Measurements from ENCODE around the gene MYO15B.
A peak's percentile ranks its signal among the peaks of the same experiment; 100 is the strongest.
"Not testable (repeated sequence)": the region's sequence is repeated elsewhere in the genome, so short reads cannot be mapped to it uniquely, and the experiment has no call there.

The MYO15B gene

GRCh38 chr17:75590849-75591721, 3.5 kb downstream of the MYO15B start:
- ATAC-seq (ENCODE audit: low read depth): no peak
- no peaks in the 10 kb centered on the region for H3K36me3 ChIP-seq (ENCODE audit: low read depth)
- H3K4me1 ChIP-seq (ENCODE audit: insufficient read depth, poor library complexity, severe bottlenecking): no peaks in the 10 kb centered on the region
- H3K27me3 ChIP-seq (ENCODE audit: insufficient read depth, poor library complexity, severe bottlenecking): no peaks in the 10 kb centered on the region
- H3K4me3 ChIP-seq (ENCODE audit: severe bottlenecking): no peak overlapping the region
- TF ChIP-seq CTCF (IDR thresholded peaks at IDR 0.05; ENCODE audit: poor library complexity, severe bottlenecking): no peak
- H3K27ac ChIP-seq (ENCODE audit: poor library complexity, severe bottlenecking): no peak overlapping the region
- no peaks in the 10 kb centered on the region for H3K9me3 ChIP-seq (ENCODE audit: severe bottlenecking)
- no peak for DNase-seq (ENCODE audit: low spot score)

- ATAC-seq (ENCODE audit: low read depth) (no peak), DNase-seq (ENCODE audit: low spot score) (peak; percentile 69)
- no peak overlapping the region for H3K27ac ChIP-seq (ENCODE audit: poor library complexity, severe bottlenecking)
- no peaks in the 10 kb centered on the region for H3K9me3 ChIP-seq (ENCODE audit: severe bottlenecking)
- no peaks in the 10 kb centered on the region for H3K36me3 ChIP-seq (ENCODE audit: low read depth)
- H3K4me3 ChIP-seq (ENCODE audit: severe bottlenecking): no peak overlapping the region
- TF ChIP-seq CTCF (IDR thresholded peaks at IDR 0.05; ENCODE audit: poor library complexity, severe bottlenecking): no peak
- no peaks in the 10 kb centered on the region for H3K27me3 ChIP-seq (ENCODE audit: insufficient read depth, poor library complexity, severe bottlenecking)
- H3K4me1 ChIP-seq (ENCODE audit: insufficient read depth, poor library complexity, severe bottlenecking): no peaks in the 10 kb centered on the region
Measured at GRCh38 chr17:75591722-75592302, 4.2 kb downstream of the MYO15B start.

- Histone ChIP-seq H3K27ac (ENCODE audit: poor library complexity, severe bottlenecking) (no peak overlapping the region), H3K4me3 (ENCODE audit: severe bottlenecking) (no peak overlapping the region), H3K36me3 (ENCODE audit: low read depth) (no peaks in the 10 kb centered on the region), H3K4me1 (ENCODE audit: insufficient read depth, poor library complexity, severe bottlenecking) (no peaks in the 10 kb centered on the region), H3K27me3 (ENCODE audit: insufficient read depth, poor library complexity, severe bottlenecking) (no peaks in the 10 kb centered on the region), H3K9me3 (ENCODE audit: severe bottlenecking) (no peaks in the 10 kb centered on the region)
- no peak for ATAC-seq (ENCODE audit: low read depth)
- no peak for TF ChIP-seq CTCF (IDR thresholded peaks at IDR 0.05; ENCODE audit: poor library complexity, severe bottlenecking)
- DNase-seq (ENCODE audit: low spot score): peak; percentile 73
Measured at GRCh38 chr17:75592348-75593020, 4.9 kb downstream of the MYO15B start.

GRCh38 chr17:75593430-75593829, 5.8 kb downstream of the MYO15B start:
- H3K27ac ChIP-seq (ENCODE audit: poor library complexity, severe bottlenecking); DNase-seq (ENCODE audit: low spot score); H3K4me3 ChIP-seq (ENCODE audit: severe bottlenecking); H3K9me3 ChIP-seq (ENCODE audit: severe bottlenecking); H3K27me3 ChIP-seq (ENCODE audit: insufficient read depth, poor library complexity, severe bottlenecking); H3K4me1 ChIP-seq (ENCODE audit: insufficient read depth, poor library complexity, severe bottlenecking); ATAC-seq (ENCODE audit: low read depth); H3K36me3 ChIP-seq (ENCODE audit: low read depth): not testable (repeated sequence)

GRCh38 chr17:75594499-75595283, 7.1 kb downstream of the MYO15B start:
- Histone ChIP-seq H3K27me3 (ENCODE audit: insufficient read depth, poor library complexity, severe bottlenecking) (no peaks in the 10 kb centered on the region), H3K4me1 (ENCODE audit: insufficient read depth, poor library complexity, severe bottlenecking) (no peaks in the 10 kb centered on the region), H3K9me3 (ENCODE audit: severe bottlenecking) (no peaks in the 10 kb centered on the region), H3K27ac (ENCODE audit: poor library complexity, severe bottlenecking) (no peak overlapping the region), H3K36me3 (ENCODE audit: low read depth) (no peaks in the 10 kb centered on the region), H3K4me3 (ENCODE audit: severe bottlenecking) (no peak overlapping the region)
- TF ChIP-seq CTCF (IDR thresholded peaks at IDR 0.05; ENCODE audit: poor library complexity, severe bottlenecking): no peak
- DNase-seq (ENCODE audit: low spot score) (peak; percentile 64), ATAC-seq (ENCODE audit: low read depth) (no peak)

All from RWPE2 (cell line).